GM19324 (cell line): ENCODE results near the gene RCVRN.

Source experiments
- ATAC-seq: cut with Tn5 transposase; IDR thresholded peaks from one replicate; pipeline ENCODE4 v1.9.1; 2021; ENCODE audit warnings: mild to moderate bottlenecking, moderate library complexity; ENCODE audit not compliant: unreplicated experiment, low FRiP score

RCVRN gene

DNA sequence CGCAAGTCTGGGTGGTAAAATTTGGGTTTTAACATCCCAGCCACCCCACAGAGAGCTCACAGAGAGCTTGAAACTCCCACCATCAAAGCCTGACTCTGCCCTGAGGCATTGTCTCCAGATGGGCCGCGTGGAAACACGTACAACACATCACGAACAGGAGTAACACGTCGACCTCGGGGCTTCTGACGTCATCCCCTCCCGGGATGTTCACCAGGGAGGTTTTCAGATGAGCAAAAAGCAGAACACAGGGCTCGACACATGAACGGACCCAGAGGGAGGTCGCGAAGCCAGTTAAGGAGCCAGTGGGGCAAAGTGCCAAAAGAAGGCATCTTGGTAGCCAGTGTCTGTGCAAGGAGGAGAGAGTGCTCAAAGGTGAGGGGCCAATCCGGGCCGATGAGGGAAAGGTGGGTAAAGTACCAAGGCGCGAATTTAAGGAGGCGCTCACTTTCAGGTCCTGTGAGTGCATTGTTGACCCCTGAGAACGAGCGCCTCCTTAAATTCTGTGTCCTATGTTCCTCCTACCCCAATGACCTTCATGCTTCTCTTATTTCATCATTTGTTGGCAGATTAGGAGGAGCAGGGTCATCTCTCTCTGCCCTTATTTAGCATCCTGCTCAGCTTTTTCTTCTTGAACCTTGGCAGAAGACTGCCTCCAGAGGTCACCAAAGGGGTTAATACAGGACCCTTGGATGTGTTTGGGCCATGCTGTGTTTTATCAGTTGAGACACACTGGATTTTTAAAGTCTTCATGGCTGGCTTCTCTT, 5.6 kb downstream of the RCVRN start:
- ATAC-seq = no peak

DNA sequence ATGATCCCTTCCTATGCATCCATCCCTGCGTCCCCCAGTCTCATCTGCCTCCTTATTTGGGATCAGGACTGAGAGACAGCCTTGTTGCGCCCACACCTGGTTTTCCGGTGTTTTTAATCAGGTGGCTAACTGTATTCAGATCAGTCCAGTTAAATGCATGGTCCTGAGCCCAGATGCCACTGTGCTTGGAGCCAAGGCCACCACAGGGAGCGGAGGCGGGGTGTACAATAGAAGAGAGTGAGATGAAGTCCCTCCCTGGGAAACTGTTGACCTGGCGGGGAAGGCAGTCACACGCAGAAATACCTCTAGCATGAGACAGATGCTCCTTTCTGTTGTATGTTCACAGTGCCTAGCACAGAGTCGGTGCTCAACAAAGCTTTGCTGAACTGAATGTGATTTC, 6.3 kb downstream of the RCVRN start:
- no peak for ATAC-seq

DNA sequence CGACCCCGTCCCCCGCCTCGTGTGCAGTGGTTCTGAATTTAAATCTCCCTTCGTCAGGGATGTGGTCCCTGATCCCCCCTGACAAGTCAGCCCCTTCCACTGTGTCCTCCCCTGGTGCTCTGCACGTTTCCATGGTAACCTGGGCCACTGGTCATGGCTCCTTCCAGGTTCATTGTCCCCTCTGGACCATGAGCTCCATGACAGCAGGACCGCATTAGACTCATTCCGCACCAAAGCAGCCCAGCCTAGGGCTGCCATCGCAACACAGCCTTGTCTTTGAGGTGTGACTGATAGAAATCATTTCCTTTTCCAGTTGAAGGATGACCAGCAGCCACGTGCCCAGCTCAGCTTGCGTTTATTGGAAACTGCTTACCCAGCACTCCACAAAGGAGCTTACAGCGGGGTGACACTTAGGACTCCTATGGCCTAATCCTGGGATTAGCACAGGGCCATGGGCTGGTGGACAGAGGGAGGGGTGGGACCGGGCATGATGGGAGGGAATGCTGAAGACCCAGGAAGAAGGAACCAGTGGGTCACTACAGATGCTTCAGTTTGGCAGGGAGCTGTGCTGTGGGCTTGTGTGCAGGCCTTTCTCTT, 7.6 kb downstream of the RCVRN start:
- ATAC-seq = no peak

DNA sequence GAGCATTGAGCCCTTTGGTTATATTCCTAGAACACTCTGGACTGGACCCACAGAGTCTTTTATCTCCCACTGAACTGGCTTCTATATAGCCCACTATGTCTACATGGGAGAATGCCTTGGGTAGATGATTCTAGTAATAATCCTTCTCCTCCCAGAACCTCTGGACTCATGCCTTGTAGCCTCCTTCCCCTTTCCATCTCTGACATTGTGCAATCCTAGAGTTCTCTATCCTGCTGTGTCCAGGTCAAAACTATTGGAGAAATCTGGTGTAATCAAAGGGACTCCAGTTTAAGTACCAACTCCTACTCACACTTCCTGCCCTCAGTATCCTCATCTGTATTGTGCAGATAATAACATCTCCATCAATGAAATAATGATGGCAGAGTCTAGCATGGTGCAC, 9.1 kb downstream of the RCVRN start:
- no peak for ATAC-seq

DNA sequence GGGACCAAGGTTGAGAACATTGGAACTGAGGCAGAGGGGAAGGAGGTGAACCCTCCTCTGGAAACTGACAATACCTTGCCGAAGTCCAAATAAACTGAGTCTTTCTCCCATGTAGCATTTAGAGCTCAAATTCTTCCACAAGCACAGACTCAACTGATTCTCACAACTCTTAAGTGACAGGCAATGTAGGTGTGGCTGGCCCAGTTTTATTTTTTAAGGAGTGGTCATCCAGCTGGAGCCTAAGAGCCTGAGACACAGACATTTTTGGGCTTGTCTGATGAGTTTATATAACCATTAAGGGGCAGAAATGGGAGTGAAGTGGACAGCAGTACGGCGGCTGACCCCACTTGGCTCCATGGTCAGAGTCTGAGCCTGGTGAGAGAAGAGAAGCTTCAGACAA, 10.8 kb downstream of the RCVRN start:
- ATAC-seq = no peak

DNA sequence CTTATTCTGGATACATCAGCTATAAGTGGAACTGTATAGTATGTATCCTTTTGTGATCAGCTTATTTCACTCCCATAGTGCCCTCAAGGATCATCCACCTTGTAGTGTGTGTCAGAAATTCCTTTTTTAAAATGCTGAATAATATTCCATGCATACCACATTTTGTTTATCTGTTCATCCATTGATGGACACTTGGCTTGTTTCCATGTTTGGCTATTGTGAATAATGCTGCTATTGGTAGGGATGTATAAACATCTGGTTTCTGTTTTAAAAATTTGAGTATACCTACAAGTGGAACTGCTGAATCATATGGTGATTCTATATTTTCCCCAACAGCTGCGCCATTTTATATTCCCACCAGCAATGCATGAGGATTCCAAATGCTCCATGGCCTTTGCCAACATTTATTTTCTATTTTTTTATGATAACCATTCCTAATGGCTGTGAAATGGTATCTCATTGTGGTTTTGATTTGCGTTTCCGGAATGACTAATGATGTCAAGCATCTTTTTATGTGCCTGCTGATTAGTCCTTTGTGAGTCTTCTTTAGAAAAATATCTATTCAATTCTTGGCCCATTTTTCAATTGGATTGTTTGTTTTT, 11.6 kb downstream of the RCVRN start:
- ATAC-seq = no peak

DNA sequence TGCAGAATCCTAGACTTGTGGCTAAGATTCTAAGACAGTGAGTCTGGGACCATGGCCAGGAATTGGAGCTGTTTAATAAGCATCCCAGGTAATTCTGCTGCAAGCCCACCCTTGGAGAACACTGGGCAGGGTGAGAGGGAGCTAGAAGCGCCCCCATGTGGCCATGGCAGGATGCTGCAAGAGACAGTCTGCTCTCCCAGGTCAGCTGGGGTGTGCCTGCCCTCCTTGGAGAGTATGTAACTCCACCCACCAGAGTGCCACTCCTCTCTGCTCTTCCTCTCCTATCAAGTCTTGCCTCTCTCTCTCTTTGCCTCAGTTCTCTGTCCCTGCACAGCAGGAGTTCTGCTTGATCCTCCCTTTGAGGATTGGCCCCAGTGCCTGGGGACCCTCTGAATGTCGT, 14.9 kb downstream of the RCVRN start:
- ATAC-seq = no peak

DNA sequence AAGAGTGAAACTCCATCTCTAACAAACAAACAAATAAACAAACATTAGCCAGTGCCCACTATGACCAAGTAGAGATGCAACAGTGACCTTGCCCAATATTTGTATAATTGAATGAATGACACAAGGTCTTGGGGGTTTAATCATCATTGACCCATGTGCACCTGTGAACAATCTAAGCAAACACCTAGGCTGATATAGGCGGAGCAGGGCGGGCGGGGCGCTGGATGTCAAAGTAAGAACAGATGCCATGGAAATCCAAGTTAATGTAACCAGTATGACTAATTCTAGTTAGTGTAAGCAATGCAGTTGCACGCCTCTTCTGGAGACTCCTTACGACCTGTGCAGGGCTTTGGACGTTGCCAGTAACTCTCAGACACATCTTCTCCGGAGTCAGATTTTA, 17.6 kb downstream of the RCVRN start:
- no peak for ATAC-seq

DNA sequence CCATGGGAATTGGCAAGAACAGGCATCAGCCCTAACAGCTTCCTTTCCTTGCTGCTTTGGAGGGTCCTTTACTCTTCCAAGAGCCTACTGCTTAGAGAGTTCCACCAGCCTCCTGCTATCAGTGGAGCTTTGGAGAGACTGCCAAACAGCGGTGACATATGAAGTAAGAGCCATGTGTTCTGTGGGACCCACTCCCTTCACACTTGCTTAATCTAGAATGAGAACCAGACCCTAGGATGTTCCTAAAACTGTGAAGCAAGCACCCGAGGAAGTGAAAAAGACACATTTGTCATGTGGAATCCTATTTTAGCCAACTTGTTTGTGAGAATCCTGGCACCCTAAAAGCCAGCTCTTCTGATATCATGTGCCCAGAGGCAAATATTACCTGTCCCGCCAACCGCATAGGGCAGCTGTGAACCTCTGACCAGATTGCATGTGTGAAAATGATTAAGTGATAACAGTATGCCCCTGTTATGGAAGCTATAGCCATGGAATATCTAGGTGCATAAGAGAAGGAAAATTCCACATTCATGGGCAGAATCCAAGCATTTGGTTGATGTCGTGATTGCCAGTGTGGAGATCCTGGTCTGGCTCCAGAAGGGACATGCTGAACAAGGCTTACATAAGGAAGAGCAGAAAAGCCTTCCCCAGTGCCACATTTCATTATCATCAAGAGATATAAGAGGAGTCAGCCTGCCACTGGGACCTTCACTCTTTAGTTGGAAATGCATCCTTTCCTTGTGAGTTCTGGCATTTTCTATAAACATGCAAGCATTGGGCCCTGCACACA, 18.7 kb downstream of the RCVRN start:
- no peak for ATAC-seq

DNA sequence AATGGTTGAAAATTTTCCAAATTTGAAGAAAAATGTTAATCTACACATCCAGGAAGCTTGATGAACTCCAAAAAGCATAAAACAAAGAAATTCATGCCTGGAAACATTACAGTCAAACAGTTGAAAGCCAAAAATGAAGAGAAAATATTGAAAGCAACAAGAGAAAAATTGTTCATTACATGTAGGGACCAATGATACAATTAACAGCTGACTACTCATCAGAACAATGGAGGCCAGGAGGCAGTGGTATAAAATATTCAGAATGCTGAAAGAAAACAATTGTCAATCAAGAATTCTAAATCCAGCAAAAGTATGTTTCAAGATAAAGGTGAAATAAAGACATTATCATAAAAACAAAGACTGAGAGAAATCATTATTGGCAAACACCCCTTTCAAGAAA, 21.6 kb downstream of the RCVRN start:
- ATAC-seq = no peak

DNA sequence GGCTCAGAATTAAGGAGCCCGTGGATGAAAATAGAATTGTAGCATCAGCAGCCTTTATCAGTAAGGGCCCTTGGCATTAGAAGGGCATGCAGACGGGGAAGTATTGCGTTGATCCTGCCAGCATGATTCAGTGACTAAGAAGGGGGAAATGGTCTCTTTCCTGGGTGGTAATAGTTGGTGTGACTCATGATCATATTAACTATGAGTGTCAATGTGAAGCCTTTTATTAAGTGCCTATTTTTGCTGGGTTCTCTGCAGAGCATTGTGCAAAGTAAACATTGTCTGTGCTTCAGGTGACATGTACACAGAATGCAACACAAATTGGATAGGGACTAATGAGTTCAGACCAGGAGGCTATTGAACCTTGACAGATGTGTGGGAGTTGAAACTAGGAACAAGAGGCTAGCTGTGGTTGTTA, 24.5 kb downstream of the RCVRN start:
- ATAC-seq = no peak

DNA sequence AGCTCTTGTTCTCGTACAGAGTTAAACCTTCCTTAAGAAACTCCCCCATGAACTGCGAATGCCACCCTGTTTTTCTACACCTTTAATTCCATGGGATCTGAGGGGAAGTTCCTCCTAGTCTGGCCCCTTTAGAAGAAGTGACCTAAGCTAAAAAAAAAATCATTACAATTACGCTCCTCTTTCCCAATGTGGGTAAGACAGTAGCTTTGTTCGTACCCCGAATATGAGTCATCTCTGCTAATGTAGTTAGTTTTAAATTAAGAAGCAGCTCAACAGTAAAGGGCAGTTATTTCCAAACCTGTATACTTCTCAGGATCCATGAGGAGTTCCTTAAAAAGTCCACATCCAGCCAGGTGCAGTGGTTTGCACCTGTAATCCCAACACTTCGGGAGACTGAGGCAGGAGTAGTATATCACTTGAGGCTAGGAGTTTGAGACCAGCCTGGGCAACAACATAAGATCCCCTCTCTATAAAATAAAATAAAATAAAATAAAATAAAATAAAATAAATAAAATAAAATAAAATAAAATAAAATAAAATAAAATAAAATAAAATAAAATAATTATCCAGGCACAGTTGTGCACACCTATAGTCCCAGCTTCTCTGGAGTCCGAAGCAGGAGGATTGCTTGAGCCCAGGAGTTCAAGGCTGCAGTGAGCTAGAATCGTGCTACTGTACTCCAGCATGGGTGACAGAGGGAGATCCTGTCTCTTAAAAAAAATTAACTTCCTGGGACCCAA, 26.1 kb downstream of the RCVRN start:
- no peak for ATAC-seq

DNA sequence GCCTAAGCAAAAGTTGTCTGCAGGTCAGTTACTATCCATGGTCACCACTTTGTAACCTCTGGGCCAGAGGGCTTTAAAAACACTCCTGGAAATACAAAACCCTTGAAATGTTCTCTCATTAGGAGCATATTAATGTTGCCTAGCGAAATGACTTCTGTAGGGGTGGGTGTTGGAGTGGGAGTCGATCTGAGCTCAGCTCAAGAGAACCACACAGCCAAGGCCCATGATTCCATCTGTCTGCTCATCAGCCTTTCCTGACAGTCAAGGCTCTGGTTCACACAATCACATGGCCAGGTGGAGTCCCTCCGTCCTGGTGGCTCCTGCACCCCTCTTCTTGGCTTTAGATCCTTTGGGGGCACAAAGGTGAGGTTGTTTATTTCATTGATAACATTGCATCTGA, 26.7 kb downstream of the RCVRN start:
- ATAC-seq = no peak

DNA sequence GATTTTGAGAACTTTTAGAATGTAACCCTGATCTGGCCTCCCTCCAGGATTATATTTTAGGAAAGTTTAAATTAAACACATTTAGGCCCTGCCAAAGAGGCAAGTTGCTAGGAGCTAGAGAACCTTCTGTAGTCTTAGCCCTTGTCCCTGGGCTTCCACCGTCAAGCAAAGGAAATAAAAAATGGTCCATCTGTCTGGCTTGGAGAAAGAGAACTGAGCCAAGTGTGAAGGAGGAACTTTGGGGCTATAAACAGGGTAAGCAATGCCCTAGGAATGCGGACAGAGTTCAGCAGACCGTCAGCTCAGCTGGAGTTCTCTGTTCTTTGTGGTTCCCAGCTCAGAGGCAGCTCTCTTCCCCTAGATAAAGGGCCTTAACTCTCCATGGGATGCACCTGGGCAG, 29.6 kb downstream of the RCVRN start:
- ATAC-seq = no peak

DNA sequence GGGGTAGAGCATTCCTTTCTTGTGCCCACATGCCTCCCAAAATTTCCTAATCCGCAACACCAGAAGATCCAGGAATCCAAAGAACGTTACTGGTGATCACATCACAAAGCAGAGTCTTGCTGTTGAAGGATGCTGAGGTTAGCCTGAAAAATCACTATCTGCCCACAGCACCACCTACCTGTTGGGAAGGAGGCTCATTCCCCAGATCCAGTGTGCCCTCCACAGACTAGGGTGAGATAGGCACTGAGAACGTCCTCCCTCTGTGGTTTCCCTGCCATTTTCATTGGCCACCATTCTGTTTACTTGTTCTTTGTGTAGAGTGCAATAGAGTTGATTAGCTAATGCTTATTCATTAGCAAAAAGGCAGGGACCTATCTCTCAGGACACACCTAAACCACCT, 30.3 kb downstream of the RCVRN start:
- no peak for ATAC-seq

DNA sequence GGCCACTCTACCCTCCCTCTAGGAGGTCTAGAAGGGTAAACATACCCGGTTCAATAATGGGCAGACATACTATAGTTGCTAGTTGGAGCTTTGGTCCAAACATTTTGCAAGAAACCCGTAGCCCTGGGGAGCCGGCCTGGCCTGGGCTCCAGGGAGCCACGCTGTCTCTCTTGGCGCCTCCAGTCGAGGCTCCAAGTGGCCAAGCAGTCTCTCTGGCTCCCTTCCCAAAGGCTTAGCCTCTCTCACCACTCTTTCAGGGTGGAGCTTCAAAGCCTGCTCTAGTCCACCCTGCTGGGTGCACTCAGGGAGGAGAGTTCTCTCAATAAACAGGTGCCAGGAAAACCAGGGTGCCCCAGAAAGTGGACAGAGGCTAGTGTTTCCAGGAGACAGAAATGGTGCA, 32.2 kb downstream of the RCVRN start:
- no peak for ATAC-seq

DNA sequence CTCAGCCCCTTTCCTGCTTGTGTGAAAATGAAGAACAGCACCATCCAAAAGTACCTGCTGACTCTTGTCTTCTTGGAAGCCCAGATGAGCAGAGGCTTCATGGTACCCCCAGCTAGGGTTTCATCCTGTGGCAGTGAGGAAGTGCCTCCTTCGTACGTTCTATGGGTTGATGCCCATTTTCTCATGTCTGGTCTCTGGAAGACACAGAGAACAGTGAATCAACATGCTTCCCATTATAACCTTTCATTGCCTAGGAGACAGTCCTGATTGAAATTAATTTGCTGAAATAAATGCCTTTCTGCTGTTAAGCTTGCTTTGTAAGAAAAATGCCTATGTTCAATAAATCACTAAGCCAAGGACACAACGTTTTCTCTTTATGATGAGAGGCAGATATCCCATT, 36.5 kb downstream of the RCVRN start:
- ATAC-seq = no peak

DNA sequence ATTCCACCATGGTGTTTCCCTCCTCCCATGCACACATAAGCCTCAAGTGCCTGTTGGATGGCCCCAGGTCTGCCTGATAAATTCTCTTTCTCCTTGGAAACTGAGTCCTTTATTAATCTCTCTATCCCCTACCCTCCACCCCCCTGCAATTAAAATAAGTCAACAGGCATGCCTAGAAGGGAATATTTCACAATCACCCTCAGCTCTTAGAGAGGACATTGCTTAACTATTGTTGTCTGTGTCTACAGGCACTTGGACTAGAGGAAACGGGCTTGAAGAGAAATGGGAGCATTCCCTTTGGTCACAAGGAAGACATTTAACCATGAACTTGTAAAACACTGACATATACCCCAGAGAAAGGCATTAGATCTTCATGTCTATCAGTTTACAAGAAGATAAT, 39.5 kb downstream of the RCVRN start:
- ATAC-seq = no peak

DNA sequence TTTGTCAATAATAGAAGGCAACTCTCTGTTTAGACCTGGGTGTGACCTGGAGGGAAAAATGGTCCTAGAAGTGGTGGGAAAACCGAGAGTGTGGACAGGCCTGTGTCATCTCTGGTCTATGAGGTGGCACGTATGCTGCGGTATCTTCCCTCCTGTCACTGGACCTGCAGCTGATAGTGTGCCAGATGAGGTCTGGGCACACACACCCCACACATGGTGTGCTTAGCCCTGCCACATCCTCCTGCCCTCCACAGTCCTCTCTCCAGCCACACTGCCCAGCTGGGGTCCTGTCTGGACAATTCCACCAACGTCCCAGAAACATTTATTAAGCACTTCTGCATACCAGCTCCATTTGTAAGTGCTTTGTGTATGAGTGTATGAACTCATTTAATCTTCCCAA, 42.1 kb downstream of the RCVRN start:
- ATAC-seq = no peak

DNA sequence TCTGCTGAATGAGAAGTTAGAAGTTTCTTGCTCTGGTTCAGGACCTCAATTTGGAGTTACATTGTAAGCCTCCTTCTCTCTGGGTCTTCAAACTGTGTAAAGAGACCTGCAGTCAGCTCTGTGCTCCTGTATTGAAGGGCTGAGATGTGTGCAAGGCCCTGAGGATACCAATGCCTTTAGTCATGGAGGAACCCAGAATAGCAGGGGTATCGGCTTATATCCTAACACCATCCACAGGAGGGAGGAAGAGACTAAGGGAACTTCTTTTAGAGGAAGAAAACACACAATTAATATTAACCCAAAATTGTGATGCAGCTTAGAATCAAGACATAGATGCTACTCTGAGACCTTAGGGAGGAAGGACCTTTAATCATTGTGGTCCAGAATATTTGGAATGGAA, 42.9 kb downstream of the RCVRN start:
- ATAC-seq = no peak

DNA sequence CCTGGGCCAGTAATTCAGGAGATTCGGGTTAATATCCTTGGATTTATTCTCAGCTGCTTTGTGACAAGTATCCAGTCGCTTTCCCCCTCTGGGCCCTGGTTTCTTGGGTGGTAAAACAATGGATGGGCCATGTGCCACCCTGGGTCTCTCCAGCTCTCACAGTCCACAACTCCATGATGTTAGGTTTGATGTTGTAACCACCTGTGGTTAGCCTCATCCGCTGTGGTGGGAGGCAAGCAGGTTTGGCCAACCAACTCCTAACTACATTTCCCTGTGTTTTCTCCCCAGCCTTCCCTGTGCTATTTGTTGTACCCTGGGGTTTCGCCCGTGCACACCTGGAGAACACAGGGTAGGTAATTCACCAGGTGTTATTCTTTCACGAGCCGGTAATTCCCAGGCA, 44.2 kb downstream of the RCVRN start:
- ATAC-seq = no peak
